H7 (cell line): ENCODE measurements around the gene MSI1. TPM values are rescaled to one million over a fixed set of nuclear protein-coding genes. Genes with fewer than 3 reads are reported as not detected.
"Not testable (repeated sequence)": the region's sequence is repeated elsewhere in the genome, so short reads cannot be mapped to it uniquely, and the experiment has no call there.

ENCODE experiments used
- DNase-seq: peaks from one replicate; pipeline ENCODE4 v3.0.0; 2012
- H3K27me3 ChIP-seq: 2 replicates; pipeline ENCODE4 v1.6.0; 2011; ENCODE audit warnings: mild to moderate bottlenecking, low read length; ENCODE audit not compliant: control insufficient read depth, insufficient read depth
- H3K36me3 ChIP-seq: replicated peaks from 2 replicates; pipeline ENCODE4 v1.5.1; 2011; ENCODE audit warnings: low read length; ENCODE audit not compliant: control insufficient read depth, insufficient read depth
- H3K4me3 ChIP-seq: 2 replicates; pipeline ENCODE4 v1.5.1; 2011; ENCODE audit warnings: low read depth, mild to moderate bottlenecking, control low read depth, low read length, moderate library complexity; ENCODE audit not compliant: insufficient read depth
- total RNA-seq: library from RNA; depleted of rRNA; stranded (reverse); fragments of >200 nt; shearing (Covaris generic); gene quantifications from 2 replicates; pipeline ENCODE4 v1.2.3, GENCODE V29; 2014

MSI1 gene
- total RNA-seq, 1 experiment from 2014 or later = 23.2 TPM

- no peak overlapping the region for H3K4me3 ChIP-seq
- H3K36me3 ChIP-seq = peaks cover 18% of the 10 kb centered on the region
- no peaks in the 10 kb centered on the region for H3K27me3 ChIP-seq
- DNase-seq = no peak
Measured at GRCh38 chr12:120353556-120354317, 15.2 kb downstream of the MSI1 start.

GRCh38 chr12:120353136-120353535 is 15.8 kb downstream of the MSI1 start:
- H3K4me3 ChIP-seq = no peak overlapping the region
- no peak for DNase-seq
- no peaks in the 10 kb centered on the region for H3K27me3 ChIP-seq
- H3K36me3 ChIP-seq = peaks cover 19% of the 10 kb centered on the region

- H3K4me3 ChIP-seq = no peak overlapping the region
- no peaks in the 10 kb centered on the region for H3K27me3 ChIP-seq
- DNase-seq = no peak
- H3K36me3 ChIP-seq = peaks cover 21% of the 10 kb centered on the region
Measured at GRCh38 chr12:120352117-120352516, 16.8 kb downstream of the MSI1 start.

- Histone ChIP-seq H3K36me3 (peaks cover 12% of the 10 kb centered on the region), H3K27me3 (no peaks in the 10 kb centered on the region), H3K4me3 (no peak overlapping the region)
- DNase-seq = no peak
Measured at GRCh38 chr12:120350576-120351350, 18.2 kb downstream of the MSI1 start.

- no peaks in the 10 kb centered on the region for H3K27me3 ChIP-seq
- DNase-seq = no peak
- H3K36me3 ChIP-seq = peaks cover 8% of the 10 kb centered on the region
- H3K4me3 ChIP-seq = no peak overlapping the region
Measured at GRCh38 chr12:120347766-120348165, 21.2 kb downstream of the MSI1 start.

- DNase-seq = peak; percentile 62
- Histone ChIP-seq H3K4me3 (no peak overlapping the region), H3K36me3 (peaks cover 6% of the 10 kb centered on the region), H3K27me3 (no peaks in the 10 kb centered on the region)
Measured at GRCh38 chr12:120346681-120347080, 22.3 kb downstream of the MSI1 start.

GRCh38 chr12:120346031-120346430 is 22.9 kb downstream of the MSI1 start:
- H3K4me3 ChIP-seq = no peak overlapping the region
- H3K36me3 ChIP-seq = peaks cover 6% of the 10 kb centered on the region
- no peaks in the 10 kb centered on the region for H3K27me3 ChIP-seq
- peak; percentile 40 for DNase-seq

GRCh38 chr12:120343692-120344091 is 25.3 kb downstream of the MSI1 start:
- H3K27me3 ChIP-seq = no peaks in the 10 kb centered on the region
- DNase-seq = no peak
- H3K4me3 ChIP-seq = no peak overlapping the region
- H3K36me3 ChIP-seq = peaks cover 6% of the 10 kb centered on the region

- DNase-seq = no peak
- Histone ChIP-seq H3K36me3 (peaks cover 4% of the 10 kb centered on the region), H3K27me3 (no peaks in the 10 kb centered on the region), H3K4me3 (no peak overlapping the region)
Measured at GRCh38 chr12:120343039-120343537, 25.9 kb downstream of the MSI1 start.

GRCh38 chr12:120342175-120343038 is 26.6 kb downstream of the MSI1 start:
- H3K27me3 ChIP-seq = no peaks in the 10 kb centered on the region
- H3K36me3 ChIP-seq = peaks cover 1% of the 10 kb centered on the region; the same call in 1 of the 2 replicates
- H3K4me3 ChIP-seq = no peak overlapping the region
- DNase-seq = peak; percentile 88

GRCh38 chr12:120339256-120339655 is 29.7 kb downstream of the MSI1 start:
- Histone ChIP-seq H3K27me3 (no peaks in the 10 kb centered on the region), H3K36me3 (0 out of 2 replicates have a peak, but pooled peaks cover 1% of the 10 kb centered on the region), H3K4me3 (no peak overlapping the region)
- DNase-seq = no peak

GRCh38 chr12:120337730-120338129 is 31.2 kb downstream of the MSI1 start:
- Histone ChIP-seq H3K27me3 (no peaks in the 10 kb centered on the region), H3K36me3 (no peaks in the 10 kb centered on the region), H3K4me3 (no peak overlapping the region)
- DNase-seq = no peak

- not testable (repeated sequence) for H3K4me3 ChIP-seq, H3K36me3 ChIP-seq, H3K27me3 ChIP-seq, DNase-seq
Measured at GRCh38 chr12:120336392-120336791, 32.6 kb downstream of the MSI1 start.

- H3K27me3 ChIP-seq, H3K4me3 ChIP-seq, DNase-seq, H3K36me3 ChIP-seq: not testable (repeated sequence)
Measured at GRCh38 chr12:120335447-120335846, 33.5 kb downstream of the MSI1 start.
